Measurements from ENCODE around the gene CENPO.

CENPO gene

GRCh38 chr2:24866946-24867345 is 73.7 kb downstream of the CENPO start:
- no peak for DNase-seq

DNA sequence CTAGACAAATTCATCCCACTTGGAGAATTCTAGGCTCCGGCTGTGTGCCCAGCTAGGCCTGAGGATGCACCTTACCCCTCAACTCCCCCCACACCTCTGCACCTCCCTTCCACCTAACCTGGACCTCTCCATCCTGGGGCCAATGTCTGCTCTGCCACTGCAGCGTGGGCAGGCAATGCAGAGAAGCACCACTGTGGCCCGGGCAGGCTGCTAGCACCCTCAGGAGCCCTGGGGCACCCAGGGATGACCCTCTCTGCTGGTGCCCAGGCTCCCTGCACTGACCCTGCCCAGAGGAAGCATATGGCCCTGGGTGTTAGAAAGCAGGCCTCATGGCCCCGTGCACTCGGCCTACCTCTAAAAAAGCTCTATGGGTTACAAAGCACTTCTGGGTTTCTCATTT is 77.2 kb downstream of the CENPO start:
- DNase-seq: no peak

DNA sequence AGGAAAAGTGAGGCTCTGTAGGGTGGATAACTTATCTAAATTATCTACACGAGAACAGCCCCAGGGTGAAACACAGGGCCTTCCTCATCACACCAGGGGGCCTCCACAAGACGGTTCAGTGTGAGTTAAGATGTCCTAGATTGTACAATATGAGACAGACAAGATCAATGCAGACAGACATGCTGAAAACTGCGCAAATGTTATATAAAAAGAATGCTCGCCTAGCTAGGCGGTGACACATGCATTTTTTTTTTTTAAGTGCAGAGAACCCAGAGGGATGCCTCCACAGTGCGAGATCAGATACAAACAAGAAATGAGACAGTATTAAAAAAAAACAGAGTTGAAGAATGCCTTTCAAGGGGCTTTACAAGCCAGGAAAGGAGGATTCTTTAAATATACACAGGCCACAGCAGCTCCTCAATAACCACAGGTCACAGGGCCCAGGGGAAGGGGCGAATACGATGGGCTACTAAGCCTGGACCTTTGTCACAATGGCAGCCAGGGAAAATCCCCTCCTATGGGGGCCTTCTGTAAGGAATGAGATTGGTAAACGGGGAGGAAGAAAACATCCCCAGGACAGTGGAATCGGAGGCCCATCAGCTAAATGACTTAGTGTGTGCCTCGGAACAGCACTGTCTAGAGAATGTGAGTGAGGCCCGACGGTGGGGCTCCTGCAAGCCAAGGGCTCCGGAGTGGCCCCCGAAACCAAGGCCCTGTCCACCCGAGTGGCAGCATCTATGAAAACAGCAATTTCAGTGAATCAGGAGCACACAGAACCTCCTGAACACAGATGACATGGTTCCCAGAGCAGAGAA is 77.9 kb downstream of the CENPO start:
- no peak for DNase-seq

DNA sequence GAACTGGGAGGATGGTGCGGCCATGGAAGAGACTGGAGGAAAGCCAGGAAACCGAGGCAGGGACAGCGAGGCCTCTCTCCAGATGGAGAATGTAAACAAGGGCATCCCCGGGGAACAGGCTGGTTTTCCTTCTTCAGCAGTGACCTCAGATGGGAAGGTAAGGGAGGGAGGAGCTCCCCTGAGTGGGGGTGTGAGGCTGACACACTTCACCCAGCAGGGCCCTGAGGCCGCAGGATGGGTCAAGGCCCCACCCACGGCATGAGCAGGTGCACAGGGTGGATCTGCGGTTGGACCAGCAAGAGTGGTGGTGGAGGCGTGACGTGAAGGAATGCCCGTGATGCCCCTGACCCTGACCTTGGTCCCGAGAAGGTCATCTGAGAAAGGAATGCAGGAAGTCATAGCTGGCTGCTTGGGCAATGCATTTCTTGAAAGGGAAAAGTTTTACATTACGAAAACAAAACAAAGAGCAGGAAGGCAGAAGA is 78.7 kb downstream of the CENPO start:
- DNase-seq: no peak

All from fibroblast of skin of right quadriceps (primary cell).